HCT116 (cell line): Measurements from ENCODE around the gene NR2F6. TPM values are rescaled to one million over a fixed set of nuclear protein-coding genes. Genes with fewer than 3 reads are reported as not detected.

Experiments used
- ATAC-seq: fragments of 200-7000 bp; cut with Tn5 transposase; 2 replicates; pipeline ENCODE4 v1.9.1; 2020; ENCODE audit warnings: mild to moderate bottlenecking, moderate library complexity
- BruUV-seq: library from RNA; stranded (reverse); fragments of 400-500 nt; replicated peaks from 2 replicates; lab custom pipeline; 2021; lab: Mats Ljungman, UMichigan
- CTCF ChIA-PET: fragments of 300-600 bp; sonication (Branson Sonifier 250); formaldehyde crosslinking; loops from one replicate; lab custom pipeline; 2021; ENCODE audit warnings: antibody characterized with exemption; lab: Charles Lee
- POLR2A ChIA-PET: fragments of 300-600, 350-600 bp; sonication (Branson Sonifier 250); formaldehyde crosslinking; loops from one replicate; lab custom pipeline; 2021; ENCODE audit warnings: antibody characterized with exemption; lab: Charles Lee
- RAD21 ChIA-PET, 2 experiments: fragments of 300-600 bp; sonication (Branson Sonifier 250); formaldehyde crosslinking; loops; one replicate each; lab custom pipeline; 2023; ENCODE audit warnings: low total read pairs in 2 of 2; ENCODE audit not compliant: uncharacterized antibody in 2 of 2, unreplicated experiment in 2 of 2, low non-redundant PET in 1 of 2; lab: Charles Lee
- DNase-seq: peaks from one replicate; pipeline ENCODE4 v3.0.0-alpha.2; 2010; ENCODE audit warnings: low read depth, low spot score
- H2AFZ ChIP-seq: fragments of 200-600 bp; shearing (Covaris generic), sonication (generic); 2 replicates; pipeline ENCODE4 v1.6.1; 2017; ENCODE audit warnings: low read depth, mixed run types, mixed read lengths, antibody characterized with exemption, low read length; ENCODE audit not compliant: poor library complexity, severe bottlenecking
- H3K27ac ChIP-seq: 2 replicates; pipeline ENCODE4 v1.5.1; 2012; ENCODE audit warnings: low read depth, low read length
- H3K27me3 ChIP-seq: fragments of 200-600 bp; sonication (generic); 2 replicates; pipeline ENCODE4 v1.6.1; 2016; ENCODE audit warnings: mixed run types, low read length, mixed read lengths; ENCODE audit not compliant: insufficient read depth
- H3K36me3 ChIP-seq, 2 experiments: fragments of 200-500 bp in 1 of 2; fragments of 200-600 bp in 1 of 2; sonication (Bioruptor generic) in 1 of 2; sonication (generic) in 1 of 2; 2 replicates each; pipeline versions ENCODE4 v1.5.1 to v1.6.1; 2014 to 2016; ENCODE audit warnings: low read length in 2 of 2, inconsistent platforms in 1 of 2, mixed read lengths in 1 of 2, mixed run types in 1 of 2; ENCODE audit not compliant: insufficient read depth in 2 of 2, control insufficient read depth in 1 of 2
- H3K4me1 ChIP-seq, 2 experiments: fragments of 200-600 bp in 1 of 2; sonication (generic) in 1 of 2; 2 replicates each; pipeline versions ENCODE4 v1.5.1 to v1.6.1; 2012 to 2017; ENCODE audit warnings: low read length in 2 of 2, inconsistent platforms in 1 of 2, mild to moderate bottlenecking in 1 of 2, mixed read lengths in 1 of 2, mixed run types in 1 of 2, moderate library complexity in 1 of 2; ENCODE audit not compliant: insufficient read depth in 2 of 2, control insufficient read depth in 1 of 2
- H3K4me2 ChIP-seq: fragments of 200-600 bp; sonication (generic); 2 replicates; pipeline ENCODE4 v1.6.1; 2017; ENCODE audit warnings: mixed run types, low read length, mixed read lengths
- H3K4me3 ChIP-seq, 2 experiments: fragments of 200-600 bp in 1 of 2; sonication (generic) in 1 of 2; replicated peaks in 1 of 2; 2 replicates each; pipeline ENCODE4 v1.5.1; 2011 to 2016; ENCODE audit warnings: low read length in 2 of 2, control low read depth in 1 of 2, low read depth in 1 of 2, mild to moderate bottlenecking in 1 of 2, mixed read lengths in 1 of 2, mixed run types in 1 of 2
- H3K79me2 ChIP-seq: fragments of 200-600 bp; sonication (generic); 2 replicates; pipeline ENCODE4 v1.6.1; 2017; ENCODE audit warnings: mild to moderate bottlenecking, mixed run types, low read length, moderate library complexity, mixed read lengths; ENCODE audit not compliant: insufficient read depth
- H3K9ac ChIP-seq: fragments of 200-600 bp; sonication (generic); 2 replicates; pipeline ENCODE4 v1.6.1; 2016; ENCODE audit warnings: low read length, mixed read lengths
- H3K9me2 ChIP-seq: fragments of 200-600 bp; sonication (generic), shearing (Covaris generic); 2 replicates; pipeline ENCODE4 v1.6.1; 2017; ENCODE audit warnings: mixed run types, mild to moderate bottlenecking, moderate library complexity; ENCODE audit not compliant: insufficient read depth
- H3K9me3 ChIP-seq, 2 experiments: fragments of 200-500 bp in 1 of 2; fragments of 200-600 bp in 1 of 2; sonication (Bioruptor generic) in 1 of 2; sonication (generic) in 1 of 2; 2 replicates each; pipeline ENCODE4 v1.6.1; 2014 to 2017; ENCODE audit warnings: low read length in 2 of 2, mixed read lengths in 2 of 2, inconsistent platforms in 1 of 2, low read depth in 1 of 2, mild to moderate bottlenecking in 1 of 2, mixed run types in 1 of 2, moderate library complexity in 1 of 2; ENCODE audit not compliant: control insufficient read depth in 1 of 2, insufficient read depth in 1 of 2
- H4K20me1 ChIP-seq: fragments of 200-600 bp; sonication (generic), shearing (Covaris generic); 2 replicates; pipeline ENCODE4 v1.6.1; 2017; ENCODE audit warnings: mixed run types, mild to moderate bottlenecking, moderate library complexity; ENCODE audit not compliant: insufficient read depth
- ATF3 ChIP-seq: IDR thresholded peaks from 2 replicates; pipeline ENCODE4 v1.6.1; 2012
- EGR1 ChIP-seq: IDR thresholded peaks from 2 replicates; pipeline ENCODE4 v1.6.1; 2012; ENCODE audit warnings: low read depth
- EZH2phosphoT487 ChIP-seq: fragments of 200-600 bp; IDR thresholded peaks from 2 replicates; pipeline ENCODE4 v1.6.1; 2018; ENCODE audit warnings: antibody characterized with exemption, borderline replicate concordance
- JUND ChIP-seq: IDR thresholded peaks from 2 replicates; pipeline ENCODE4 v1.6.1; 2012
- REST ChIP-seq: IDR thresholded peaks from 2 replicates; pipeline ENCODE4 v1.6.1; 2012; ENCODE audit warnings: low read depth
- SP1 ChIP-seq: IDR thresholded peaks from 2 replicates; pipeline ENCODE4 v1.6.1; 2012; ENCODE audit warnings: low read depth
- SRF ChIP-seq: IDR thresholded peaks from 2 replicates; pipeline ENCODE4 v1.6.1; 2012; ENCODE audit warnings: low read depth
- TCF7L2 ChIP-seq: IDR thresholded peaks from 2 replicates; pipeline ENCODE4 v1.7.0; 2011; ENCODE audit warnings: borderline replicate concordance, inconsistent platforms; ENCODE audit not compliant: insufficient read depth, insufficient read length; ENCODE audit errors: extremely low read depth
- YY1 ChIP-seq: IDR thresholded peaks from 2 replicates; pipeline ENCODE4 v1.6.1; 2011; ENCODE audit warnings: low read length, low read depth, moderate library complexity, mild to moderate bottlenecking; ENCODE audit not compliant: insufficient replicate concordance; ENCODE audit errors: extremely low read depth
- intact Hi-C: fragments of 100-400 bp; cut with micrococcal nuclease; formaldehyde crosslinking; loops from 2 replicates; pipeline ENCODE4 v1.10.0; 2022
- total RNA-seq: library from RNA; stranded (reverse); gene quantifications from one replicate; pipeline ENCODE4 v1.2.1, GENCODE V29; 2021; ENCODE audit not compliant: unreplicated experiment
- TF ChIP-seq, protein P1 (sequence below), 3 experiments: fragments of 200-600 bp in 1 of 3; sonication (generic) in 1 of 3; IDR thresholded peaks in 2 of 3; conservative IDR thresholded peaks in 1 of 3; 2 replicates each; pipeline ENCODE4 v1.5.1; 2012 to 2017; ENCODE audit warnings: low read depth in 2 of 3, low read length in 2 of 3, antibody characterized with exemption in 1 of 3, borderline replicate concordance in 1 of 3, control low read depth in 1 of 3, mild to moderate bottlenecking in 1 of 3, mixed read lengths in 1 of 3, mixed run types in 1 of 3, moderate library complexity in 1 of 3; ENCODE audit not compliant: insufficient read depth in 1 of 3

The NR2F6 gene
- total RNA-seq, 1 experiment from 2014 or later: 88.0 TPM

- TF ChIP-seq ATF3: no peak
- TF ChIP-seq EGR1: no peak
- TF ChIP-seq, protein P1, sequence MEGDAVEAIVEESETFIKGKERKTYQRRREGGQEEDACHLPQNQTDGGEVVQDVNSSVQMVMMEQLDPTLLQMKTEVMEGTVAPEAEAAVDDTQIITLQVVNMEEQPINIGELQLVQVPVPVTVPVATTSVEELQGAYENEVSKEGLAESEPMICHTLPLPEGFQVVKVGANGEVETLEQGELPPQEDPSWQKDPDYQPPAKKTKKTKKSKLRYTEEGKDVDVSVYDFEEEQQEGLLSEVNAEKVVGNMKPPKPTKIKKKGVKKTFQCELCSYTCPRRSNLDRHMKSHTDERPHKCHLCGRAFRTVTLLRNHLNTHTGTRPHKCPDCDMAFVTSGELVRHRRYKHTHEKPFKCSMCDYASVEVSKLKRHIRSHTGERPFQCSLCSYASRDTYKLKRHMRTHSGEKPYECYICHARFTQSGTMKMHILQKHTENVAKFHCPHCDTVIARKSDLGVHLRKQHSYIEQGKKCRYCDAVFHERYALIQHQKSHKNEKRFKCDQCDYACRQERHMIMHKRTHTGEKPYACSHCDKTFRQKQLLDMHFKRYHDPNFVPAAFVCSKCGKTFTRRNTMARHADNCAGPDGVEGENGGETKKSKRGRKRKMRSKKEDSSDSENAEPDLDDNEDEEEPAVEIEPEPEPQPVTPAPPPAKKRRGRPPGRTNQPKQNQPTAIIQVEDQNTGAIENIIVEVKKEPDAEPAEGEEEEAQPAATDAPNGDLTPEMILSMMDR (IDR thresholded peaks at IDR 0.05 in 2 of 3, conservative IDR thresholded peaks at IDR 0.05 in 1 of 3; ENCODE audit: borderline replicate concordance in 1 of 3, insufficient read depth in 1 of 3, low read depth in 2 of 3, low read length in 2 of 3): no peak
- no peak for TF ChIP-seq SP1
- TF ChIP-seq YY1: no peak
- no peak for TF ChIP-seq TCF7L2
- TF ChIP-seq JUND: no peak
- TF ChIP-seq SRF: no peak
- TF ChIP-seq EZH2phosphoT487: no peak
- TF ChIP-seq REST: no peak
- ATAC-seq (no peak), DNase-seq (no peak)
- Histone ChIP-seq H3K4me1 (peaks cover 15 to 36% of the 10 kb centered on the region in 2 experiments; a peak in 3 of 4 replicates), H2AFZ (no peak overlapping the region), H3K4me2 (no peak overlapping the region), H3K36me3 (peaks cover 6 to 12% of the 10 kb centered on the region in 2 experiments; a peak in 2 of 4 replicates), H4K20me1 (no peaks in the 10 kb centered on the region), H3K27me3 (no peaks in the 10 kb centered on the region), H3K9me3 (no peaks in the 10 kb centered on the region), H3K27ac (no peak overlapping the region; the same call in 1 of the 2 replicates), H3K9ac (no peak overlapping the region), H3K4me3 (no peak overlapping the region), H3K9me2 (no peaks in the 10 kb centered on the region), H3K79me2 (peaks cover 7% of the 10 kb centered on the region; the same call in 1 of the 2 replicates)
- ChIA-PET POLR2A (no interaction called here), RAD21 (no interaction called here), CTCF (no interaction called here)
- intact Hi-C loops: no loop called here
- no TSS peak for BruUV-seq
These were observed 32.4 kb downstream of the NR2F6 start for GRCh38 chr19:17213334-17213733.
